GM19035 (cell line): ENCODE results near the gene HOXB9.

Experiments used
- ATAC-seq: cut with Tn5 transposase; IDR thresholded peaks from one replicate; pipeline ENCODE4 v1.9.1; 2021; ENCODE audit not compliant: unreplicated experiment

HOXB9 gene

DNA sequence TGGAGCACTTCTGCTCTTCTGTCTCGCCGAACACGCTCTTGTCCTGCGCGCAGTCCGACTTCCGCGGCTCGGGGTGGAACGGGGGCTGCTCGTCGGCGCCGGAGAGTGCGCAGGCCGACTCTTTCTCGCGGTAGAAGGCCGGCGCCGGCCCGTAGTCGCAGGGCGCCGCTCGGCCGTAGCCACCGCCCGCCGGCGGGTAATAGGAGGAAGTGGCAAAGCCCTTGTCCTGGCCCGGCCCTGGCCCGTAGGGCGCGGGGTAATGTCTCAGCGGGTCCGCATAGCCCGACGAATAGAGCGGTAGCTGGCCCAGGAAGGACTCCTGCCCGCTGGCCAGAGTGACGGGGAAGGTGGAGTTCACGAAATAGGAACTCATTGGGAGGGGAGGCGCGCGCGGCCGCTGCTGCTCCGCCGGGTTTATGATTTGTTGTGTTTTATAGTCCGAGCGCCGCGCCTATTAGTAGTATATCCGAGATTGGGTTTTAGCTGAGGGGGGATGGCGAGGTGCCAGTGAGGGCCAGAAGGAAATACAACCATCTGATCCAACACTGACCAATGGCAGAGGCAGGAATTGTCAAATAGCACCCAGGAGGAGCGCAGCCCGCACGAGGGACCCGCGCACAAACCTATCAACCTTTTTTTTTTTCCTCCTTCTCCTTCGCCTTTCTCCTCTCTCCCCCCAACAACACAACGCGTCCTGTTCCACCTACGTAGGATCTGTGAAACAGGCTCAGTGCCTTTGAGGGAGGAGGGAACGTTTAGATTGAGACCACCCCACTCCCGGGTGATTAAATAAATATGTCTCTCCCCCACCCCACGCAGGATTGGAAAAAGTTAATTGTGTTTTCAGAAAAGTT lies 28.2 kb downstream of the HOXB9 start:
- ATAC-seq = no peak

DNA sequence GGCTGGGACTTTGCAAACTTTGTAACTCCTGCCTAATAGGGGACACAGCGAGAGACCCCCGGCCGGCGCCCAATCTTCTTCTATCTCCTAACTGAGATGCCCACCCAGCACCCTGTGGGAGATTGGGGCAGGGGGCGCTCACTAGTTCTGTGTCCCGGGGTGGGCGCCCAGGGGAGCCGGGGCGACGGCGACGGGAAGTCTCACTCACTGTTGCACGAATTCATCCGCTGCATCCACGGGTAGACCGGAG lies 28.7 kb downstream of the HOXB9 start:
- no peak for ATAC-seq

DNA sequence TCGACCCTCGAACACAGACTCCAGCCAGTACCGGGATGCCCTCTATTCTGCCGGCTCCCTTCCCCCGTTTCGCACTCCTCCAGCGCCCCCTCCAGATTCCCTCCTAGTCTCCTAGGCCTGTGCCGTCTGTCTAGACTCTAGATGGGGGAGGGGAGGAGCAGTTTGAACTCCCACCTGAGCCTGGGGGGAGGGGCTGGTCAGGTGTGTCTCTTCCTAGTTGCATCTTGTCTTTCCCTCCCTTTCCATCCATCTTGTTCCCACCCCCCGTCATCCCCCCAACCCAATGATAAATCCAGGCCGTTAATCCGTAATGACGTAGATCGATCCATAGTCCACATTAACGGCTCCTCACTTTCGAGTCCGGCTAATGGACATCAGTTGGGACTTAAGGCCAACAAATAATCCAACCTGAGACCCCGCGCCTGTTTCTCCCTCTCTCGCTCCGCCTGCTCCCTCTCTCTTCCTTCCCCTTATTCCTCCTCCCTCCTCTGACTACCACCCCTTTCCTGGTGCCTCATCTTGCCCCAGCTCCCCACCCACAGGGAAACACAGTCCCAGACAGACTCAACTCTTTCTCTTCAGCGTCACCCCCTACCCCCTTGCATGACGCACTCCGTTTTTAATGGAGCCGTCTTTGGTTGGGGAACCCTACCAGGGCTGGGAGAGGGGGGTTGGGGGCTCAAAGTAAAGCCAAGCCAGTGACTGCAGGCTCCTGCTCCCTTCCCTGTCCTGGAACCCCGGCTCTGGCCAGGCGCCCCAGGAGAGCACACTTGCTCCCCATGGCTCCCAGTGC lies 29.2 kb downstream of the HOXB9 start:
- ATAC-seq = no peak

DNA sequence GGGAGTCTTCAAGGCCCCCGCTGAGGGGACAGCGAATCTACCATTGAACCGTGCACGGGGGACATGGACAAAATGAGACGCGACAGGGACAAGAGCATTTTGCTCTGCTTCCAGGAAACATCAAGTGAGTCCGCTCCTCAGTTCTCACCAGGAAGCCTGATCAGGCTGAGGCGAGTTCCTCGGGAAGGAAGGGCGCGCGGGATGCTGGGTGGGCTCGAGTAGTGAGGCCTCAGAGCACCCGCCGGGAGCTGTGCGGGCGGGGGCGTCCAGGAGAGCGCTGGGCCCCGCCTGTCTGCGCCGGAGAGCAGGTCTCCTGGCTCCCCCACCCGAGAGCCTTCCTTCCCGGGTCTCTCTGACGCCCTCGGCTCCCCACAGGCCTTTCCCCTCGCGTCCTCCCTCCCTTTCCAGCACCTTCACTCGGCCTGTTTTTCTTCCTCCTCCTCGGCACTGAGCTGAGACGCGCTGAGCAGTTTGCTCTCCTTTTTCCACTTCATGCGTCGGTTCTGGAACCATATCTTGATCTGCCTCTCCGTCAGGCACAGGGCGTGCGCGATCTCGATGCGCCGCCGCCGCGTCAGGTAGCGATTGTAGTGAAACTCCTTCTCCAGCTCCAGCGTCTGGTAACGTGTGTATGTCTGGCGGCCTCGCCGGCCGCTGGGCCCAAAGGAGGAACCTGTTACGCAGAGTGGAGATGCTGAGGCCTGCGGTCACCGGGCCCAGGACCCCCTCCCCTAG lies 30.0 kb downstream of the HOXB9 start:
- ATAC-seq = no peak

DNA sequence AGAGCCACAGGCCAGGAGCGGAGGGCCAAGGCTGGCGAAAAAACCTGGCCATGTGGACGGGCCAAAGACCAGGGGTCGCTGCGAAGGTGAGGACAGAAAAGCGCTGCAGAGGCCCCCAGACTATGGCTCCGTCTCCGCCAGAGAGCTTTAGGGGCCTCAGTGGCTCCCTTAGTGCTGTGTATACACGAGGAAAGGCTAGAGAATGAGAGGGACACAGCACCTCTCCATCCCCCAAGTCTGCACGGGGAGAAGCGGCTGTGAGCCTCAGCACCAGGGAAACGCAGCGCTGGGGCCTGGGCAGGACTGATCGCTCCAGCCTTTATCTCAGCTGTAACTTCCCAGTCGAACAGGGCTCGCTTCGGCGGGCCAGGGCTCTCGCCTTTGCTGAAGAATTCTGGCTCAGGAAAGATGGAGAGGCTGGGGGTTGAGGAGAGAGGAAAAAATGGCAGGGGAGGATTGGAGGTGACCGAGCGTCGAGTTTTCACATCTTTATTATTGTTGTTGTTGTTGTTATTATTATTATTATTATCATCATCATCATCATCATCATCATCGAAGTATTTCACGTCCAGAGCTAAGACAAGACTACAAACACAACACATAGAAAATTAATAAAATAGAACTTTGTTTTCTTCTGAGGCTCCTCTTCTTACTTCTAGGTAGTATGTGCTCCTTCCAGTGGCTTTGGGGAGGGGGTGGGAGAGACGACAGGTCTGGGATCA lies 30.7 kb downstream of the HOXB9 start:
- ATAC-seq = no peak

GRCh38 chr17:48594538-48595277 lies 31.4 kb downstream of the HOXB9 start:
- ATAC-seq = no peak

GRCh38 chr17:48593840-48594537 lies 32.2 kb downstream of the HOXB9 start:
- peak; percentile 54 for ATAC-seq

- ATAC-seq = no peak
Observed at GRCh38 chr17:48593126-48593829, 32.9 kb downstream of the HOXB9 start, which contains the start of gene HOXB5. Gene HOXB5, minus strand, starts transcription at chr17:48593779. Its CDS starts 97 bp downstream, at chr17:48593682.

GRCh38 chr17:48592577-48592976 lies 33.6 kb downstream of the HOXB9 start:
- no peak for ATAC-seq

DNA sequence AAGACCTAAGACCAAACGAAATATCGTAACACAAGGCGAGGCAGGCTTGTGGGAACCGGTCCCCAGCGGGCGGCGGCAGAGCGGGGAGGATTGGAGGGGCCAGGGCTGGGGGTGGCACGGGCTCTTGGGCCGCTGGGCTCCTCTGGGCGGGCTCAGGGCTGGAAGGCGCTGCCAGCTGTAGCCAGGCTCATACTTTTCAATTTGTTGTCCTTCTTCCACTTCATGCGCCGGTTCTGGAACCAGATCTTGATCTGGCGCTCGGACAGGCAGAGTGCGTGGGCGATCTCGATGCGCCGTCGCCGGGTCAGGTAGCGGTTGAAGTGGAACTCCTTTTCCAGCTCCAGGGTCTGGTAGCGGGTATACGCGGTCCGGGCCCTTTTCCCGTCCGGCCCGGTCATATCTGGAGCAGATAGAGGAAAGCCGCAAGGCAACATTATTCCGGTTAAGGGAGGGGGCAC lies 34.1 kb downstream of the HOXB9 start:
- ATAC-seq = no peak

DNA sequence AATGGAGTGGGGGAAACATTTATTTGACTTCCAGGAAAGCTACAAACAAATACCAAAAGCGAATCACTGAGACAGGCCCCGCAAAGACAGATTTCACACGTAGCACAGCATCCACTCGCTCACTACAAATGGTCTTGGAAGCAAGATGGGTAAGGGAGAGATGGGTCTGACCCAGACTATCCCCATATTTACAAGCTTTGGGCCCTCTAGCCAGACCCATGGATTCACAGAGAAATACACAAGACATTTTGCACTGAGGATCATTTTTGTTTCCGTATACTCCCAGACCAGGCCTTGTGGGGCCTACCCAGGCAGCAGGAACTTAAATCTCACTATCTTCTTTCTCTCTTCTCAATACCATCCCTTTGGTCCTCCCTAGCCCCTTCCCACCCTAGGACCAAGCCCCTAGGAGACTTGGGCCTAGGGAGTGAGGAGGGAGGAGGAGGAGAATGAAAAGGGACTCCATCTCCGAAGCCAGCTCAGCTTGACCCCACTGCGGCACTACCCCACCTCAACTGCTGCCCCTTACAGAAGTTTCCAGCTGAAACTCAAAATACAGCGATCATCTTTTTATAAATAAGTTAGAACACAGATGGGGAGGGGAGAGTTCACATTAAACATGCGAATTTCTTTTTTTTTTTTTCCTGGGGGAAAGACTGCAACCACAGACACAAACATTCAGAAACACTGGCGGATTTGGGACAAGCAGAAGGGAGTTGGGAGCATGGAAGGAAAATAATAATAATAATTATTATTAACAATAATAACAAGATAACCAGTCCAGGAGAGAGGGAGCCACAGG lies 34.7 kb downstream of the HOXB9 start:
- ATAC-seq = no peak

GRCh38 chr17:48590607-48591161 lies 35.5 kb downstream of the HOXB9 start:
- ATAC-seq = no peak

DNA sequence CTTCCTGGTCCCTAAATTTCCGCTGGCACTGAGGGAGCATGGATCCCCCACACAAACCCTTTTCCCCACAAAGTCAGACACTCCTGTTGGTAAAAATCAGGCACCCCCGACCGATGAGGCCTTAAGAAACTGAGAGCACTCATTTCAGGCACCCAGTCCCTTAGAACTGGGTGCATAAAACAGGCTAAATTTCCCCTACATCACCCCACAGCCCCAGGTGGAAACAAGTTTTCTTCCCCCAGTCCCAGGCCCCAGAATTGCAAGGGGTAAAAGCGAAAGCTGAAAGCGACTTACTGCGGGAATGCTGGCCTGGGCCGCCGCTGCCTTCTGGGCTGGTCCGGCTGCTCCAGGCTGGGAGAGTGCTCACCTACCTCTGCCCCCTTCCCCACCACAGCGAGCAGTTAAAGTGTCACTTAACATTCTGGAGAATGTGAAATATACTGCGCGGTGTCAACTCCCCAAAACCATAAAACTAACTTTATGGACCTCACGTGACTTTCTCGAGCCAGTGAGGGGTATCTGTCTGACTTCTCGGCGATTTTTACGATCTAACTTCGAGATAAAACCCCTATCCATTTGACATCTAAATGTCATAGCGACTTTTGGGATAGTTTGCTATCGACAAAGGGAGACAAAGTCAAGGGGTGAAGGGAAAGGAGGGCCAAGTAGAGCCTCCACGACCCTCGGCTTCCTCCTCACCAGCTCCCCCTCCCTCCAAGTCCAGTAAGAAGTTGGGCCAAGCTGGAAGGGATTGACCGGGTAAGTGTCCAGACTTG lies 36.1 kb downstream of the HOXB9 start, which contains the start of gene HOXB3:
Gene HOXB3, minus strand, starts transcription at position 411 of the 776 bp plus-strand sequence. CDS start 37,767 bp downstream, outside the sequence.
- no peak for ATAC-seq

DNA sequence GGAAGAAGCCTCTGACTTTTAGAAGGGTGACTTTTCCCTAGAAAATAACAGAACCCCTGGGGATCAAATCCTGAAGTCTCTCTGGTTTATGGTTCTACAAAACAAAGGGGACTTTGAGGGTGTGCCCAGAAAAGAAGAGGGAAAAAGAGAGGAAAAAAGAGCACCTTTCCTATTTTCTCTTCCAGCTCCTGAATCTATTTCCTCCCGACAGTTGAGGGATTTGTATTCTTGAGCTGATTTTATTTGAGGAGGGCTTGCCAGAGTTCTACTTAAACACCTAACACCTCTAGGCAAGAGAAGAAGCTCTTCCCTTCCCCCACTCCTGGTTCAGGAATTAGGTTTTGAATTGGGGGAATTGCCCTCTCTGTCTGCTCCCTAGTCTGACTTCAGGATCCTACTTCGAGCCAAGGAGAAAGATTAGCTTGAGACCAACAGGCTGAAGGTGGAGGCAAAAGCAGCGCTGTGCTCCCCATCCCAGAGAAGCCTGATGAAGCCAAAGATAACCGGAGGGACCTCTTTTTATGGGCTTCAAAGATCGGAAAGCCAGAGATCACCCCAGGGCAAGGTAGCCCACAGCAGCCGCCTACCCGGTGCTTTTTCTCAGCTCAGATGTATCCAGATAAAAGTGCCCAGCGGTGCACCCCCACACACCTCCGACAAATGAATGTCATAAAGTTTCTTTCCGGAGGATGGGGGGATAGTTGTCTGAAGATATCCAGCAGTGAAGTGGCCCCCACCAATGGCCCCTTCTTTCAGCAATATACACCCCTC lies 36.9 kb downstream of the HOXB9 start:
- ATAC-seq = no peak

DNA sequence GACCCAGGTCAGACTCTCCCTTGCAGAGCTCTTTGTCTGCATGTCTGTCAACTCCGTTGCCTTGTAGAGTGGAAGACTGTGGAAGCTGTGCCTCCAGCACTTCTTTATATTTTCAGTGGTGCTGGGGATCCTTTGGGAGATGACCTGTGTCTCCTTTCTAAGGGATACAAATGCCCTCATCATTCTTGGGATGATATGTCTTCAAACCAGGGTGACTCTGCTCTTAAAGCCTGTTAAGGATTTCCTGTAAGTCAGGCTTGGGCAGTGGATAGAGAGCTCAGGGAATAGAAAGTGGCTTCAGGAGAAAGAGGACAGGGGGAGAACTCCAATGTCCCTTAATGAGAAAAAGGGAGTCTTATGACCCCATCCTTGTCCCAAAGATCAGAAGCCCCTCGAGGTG lies 37.6 kb downstream of the HOXB9 start:
- no peak for ATAC-seq

GRCh38 chr17:48588074-48588415 lies 38.1 kb downstream of the HOXB9 start:
- ATAC-seq = no peak
